GM18502 (cell line): ENCODE data around the gene ACP1.

ENCODE experiments used
- ATAC-seq: cut with Tn5 transposase; IDR thresholded peaks from one replicate; pipeline ENCODE4 v1.9.1; 2021; ENCODE audit warnings: mild to moderate bottlenecking; ENCODE audit not compliant: unreplicated experiment, poor library complexity

ACP1 gene

DNA sequence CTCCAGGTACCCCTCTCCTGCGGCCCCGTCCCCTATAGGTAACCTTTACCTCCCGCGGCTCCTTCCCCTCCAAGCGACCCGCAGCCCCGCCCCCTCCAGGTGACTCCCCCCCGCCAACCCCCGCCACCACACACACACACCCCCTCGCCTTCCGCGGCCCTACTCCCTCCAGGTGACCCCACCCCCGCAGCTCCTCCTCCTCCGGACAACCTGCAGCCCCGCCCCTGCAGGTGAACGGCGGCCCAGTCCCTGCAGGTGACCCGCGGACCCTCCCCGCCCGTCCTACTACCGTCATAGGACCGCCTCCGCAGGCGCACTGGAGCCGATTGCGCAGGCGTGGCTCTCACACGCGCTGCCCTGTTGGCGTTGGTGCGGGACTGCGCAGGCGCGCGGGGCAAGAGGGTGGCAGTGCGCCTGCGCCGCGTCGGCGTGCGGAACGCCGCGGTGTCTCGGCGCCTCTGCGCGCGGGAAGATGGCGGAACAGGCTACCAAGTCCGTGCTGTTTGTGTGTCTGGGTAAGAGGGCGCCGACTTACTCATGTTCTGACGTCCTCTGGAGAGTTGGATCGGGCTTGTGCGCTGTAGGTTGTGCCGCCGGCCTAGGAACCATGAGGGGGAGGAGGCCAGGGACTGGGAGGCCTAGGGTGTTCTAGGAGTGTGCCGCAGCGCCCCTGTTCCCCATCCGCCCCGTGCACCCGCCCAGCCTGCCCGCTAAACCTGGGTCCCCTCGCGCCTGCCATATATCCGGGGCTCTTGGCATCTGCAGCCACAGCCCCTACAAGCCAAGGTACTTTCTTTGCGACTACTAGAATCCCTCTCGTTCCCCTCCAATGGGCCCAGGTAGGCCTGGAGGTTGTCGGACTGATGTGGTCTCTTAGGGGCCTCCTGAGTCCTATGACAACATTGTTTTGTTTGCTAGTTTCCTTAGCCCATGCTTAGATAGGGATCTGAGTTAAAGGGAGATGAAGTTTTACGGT lies at the start of gene ACP1:
ACP1 (plus strand) TSS at position 455 of the 976 bp plus-strand sequence; CDS start at position 473, 18 bp downstream.
- ATAC-seq, result peak; percentile 86

DNA sequence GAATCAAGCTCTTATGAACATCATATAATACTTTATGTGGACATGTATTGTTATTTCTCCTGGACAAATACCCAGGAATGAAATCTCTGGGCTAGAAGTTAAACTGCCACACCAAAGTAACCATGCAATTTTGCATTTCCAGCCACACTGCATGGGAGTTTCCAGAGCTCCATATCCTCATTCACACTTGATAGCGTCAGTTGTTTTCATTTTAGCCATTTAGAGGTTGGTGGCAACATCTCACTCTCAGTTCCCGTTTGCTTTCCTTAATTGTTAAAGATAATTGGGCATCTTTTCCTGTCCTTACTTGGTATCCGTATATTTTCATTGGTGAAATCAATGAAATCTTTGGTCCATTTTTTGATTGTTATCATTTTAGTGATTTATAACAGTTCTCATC lies 48.7 kb upstream of the ACP1 start:
- ATAC-seq, result no peak

DNA sequence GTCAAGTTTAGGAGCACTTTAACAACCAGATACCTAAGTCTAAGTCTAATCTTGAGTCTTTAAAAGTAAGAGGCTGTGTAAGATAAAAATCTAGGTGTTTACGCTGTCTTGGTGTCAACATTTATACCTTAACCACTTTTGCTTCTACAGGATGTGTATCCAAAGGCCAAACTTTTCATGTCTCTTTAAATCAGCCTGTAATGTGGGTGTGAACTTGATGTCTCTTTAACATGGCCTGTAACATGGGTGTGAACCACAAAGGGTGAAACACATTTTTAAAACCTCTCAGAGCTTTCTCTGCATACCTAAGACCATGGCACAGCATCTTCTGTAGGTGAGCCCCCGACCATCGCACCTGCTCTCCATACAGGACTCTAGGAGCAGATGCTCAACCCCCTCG lies 41.3 kb upstream of the ACP1 start:
- ATAC-seq, result no peak

DNA sequence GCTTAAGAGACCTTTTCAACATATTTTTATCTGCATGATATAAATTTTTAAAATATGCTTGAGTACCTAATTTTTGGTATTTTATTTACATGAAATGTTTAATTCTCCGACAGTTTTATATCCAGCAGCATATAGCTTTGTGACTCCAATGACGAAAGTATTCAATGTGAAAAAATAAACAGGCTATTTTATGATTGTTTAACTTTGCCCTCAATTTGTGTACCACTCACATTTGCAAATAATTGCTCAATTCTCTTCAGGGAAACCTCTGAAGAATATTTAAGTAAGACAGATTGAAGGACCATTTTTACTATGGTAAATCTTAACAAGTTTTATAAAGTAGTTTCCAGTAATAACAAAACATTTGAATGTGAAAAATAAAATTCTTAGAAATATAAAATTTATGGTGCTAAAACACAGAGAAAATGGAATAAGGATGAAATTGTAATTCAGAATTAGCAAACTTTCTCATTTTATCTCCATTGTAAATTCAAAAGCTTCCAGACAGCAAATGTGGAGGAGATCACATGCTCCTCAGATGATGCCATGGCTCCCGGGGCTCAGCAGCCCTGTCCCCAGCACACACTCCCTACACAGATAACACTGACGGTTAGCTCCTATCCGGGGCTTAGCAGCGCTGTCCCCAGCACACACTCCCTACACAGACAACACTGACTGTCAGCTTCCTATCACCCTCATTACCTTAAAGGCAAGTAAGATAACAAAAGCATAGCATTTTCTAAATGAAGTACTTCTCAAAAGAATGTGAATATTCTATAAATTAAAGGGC lies 40.6 kb upstream of the ACP1 start:
- ATAC-seq, result no peak

DNA sequence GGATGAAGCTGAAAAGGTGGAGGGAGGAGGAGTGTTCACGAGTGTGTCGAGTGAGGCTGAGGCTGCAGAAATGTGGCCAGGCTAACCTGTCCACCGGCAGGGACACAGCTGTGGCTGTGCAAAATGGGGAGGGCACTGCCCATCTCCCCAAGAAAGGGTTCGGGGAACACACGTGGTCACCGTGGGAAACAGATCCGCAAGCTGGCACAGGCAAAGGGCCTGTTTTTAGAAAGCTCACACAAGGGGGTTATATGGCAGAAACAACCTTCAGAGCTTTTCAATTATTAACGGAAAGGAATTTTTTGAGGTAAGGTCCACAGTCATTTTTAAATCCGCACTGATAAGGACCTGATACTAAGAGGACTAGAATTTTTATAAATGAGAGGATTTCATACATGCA lies 36.6 kb upstream of the ACP1 start:
- no peak for ATAC-seq

DNA sequence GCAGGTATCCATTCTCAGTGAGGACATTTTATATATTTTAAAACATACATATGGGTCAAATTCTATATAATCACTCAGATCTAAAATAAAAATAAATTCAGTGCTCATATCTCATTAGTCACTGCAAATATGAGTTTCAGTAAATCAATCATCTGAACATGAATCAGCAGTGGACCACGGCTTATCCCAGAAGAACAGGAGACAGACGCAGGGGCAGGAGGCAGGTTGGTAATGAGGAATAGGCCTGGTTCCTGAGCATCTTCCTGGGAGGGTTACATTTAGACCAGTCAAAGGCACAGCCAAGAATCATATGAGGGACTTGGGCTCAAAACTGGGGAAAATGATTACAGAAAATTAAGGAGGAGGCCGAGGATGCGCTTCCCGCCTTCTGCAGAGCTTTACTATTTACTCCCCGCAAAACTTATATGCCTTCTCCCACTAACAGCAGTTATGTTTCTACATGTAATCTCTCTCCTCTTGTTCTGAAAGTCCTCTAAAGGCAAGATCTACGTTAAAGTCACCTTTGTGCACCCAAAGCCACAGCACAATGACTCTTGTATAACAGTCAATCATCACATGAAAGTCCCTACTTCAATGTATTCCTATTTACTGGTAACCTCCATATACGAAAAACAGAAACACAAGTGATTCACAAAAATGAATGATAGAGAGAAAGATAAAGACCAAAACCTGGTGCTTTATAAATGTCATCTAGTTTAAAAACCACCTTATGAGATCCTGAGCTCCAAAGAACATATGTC lies 36.0 kb upstream of the ACP1 start:
- no peak for ATAC-seq

DNA sequence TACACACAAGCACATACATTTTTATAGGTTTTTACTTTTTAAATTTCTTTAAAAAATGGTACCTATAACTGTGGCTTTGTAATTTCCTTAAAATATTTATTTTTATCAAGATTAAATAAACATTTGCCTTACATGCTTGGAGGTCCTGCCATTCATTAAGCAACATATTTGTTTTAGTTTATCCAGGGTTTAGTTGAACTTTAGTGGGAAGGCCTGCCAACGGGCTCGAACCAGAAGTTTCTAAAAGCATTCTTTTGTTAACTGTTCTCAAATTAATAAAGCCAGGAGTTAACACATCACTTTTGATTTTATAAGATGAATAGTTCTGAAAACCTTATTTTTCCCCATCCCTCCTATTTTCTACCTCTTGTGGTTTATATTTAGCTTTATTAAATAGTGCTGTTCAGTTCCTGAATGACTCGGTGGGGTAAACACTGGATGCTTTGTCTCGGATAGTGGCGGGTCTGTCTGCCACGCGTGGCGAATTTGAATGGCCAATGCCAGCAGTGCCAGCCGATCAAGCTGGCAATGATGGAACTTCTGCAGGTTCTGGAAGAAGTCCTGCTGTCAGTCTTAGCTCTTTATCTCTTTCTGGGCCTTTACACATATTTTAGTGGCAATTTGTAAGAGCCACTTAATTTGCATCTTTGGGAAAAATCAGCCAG lies 33.1 kb upstream of the ACP1 start:
- ATAC-seq, result no peak

DNA sequence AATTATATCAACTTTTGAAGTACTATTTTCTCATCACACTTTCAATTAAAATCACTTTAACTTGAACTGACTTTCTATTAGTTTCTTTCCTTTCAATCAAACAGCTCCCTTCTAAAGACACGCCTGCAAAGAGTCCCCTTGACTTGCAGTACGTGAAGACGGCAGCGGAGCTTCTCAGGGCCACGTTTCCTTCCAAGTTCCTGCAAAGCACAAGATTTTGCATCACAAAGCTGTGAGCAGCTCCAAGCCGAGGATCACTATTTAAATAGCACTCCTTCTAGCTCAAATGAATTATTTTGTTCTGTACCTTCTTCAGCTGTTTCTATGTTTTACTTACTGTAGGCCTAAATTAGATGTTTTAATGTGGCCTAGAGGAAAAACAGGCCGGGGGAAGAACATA lies 31.7 kb upstream of the ACP1 start:
- no peak for ATAC-seq

DNA sequence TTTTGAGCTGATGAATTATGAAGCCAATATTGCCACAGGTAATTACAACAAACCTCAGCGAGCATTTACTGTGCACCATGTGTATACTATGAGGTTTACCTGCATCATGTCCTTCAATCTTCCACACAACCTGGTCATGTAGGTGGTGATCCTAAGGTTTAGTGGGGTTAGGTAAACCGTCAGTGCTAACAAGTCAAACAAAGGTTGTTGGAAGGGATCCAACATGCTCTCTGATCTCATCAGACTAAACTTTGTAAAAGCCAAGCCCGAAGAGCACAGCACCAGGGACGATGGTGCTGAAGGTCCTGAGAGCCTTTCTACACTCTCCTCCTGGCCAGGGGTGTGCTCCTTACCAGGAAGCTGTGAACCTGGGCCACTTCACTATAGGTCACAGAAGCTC lies 30.3 kb upstream of the ACP1 start:
- no peak for ATAC-seq

DNA sequence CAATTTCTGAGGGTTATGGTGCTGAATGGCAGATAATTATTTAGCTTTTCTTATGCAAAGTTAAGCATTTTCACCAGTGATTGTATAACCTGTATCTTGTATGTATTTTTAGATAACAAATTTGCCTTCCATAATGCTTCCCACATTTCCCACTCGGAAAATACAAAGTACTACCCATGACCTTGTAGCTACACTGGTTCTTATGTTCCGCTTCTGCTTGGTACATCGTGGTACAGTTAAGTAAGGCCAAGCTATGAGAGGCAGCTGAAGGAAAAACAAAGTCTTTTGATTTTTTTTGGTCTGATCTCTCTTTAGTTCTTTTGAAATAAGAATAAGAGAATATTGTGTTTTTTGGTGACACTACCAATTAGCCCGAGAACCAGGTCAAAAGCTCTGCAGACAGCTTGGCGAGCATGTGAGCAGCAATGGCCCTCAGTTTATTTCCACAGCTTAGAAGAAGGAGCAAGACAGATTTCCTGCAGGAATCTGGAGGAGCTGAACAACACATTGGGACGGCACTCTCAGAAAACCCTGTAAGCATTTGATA lies 27.7 kb upstream of the ACP1 start:
- no peak for ATAC-seq

DNA sequence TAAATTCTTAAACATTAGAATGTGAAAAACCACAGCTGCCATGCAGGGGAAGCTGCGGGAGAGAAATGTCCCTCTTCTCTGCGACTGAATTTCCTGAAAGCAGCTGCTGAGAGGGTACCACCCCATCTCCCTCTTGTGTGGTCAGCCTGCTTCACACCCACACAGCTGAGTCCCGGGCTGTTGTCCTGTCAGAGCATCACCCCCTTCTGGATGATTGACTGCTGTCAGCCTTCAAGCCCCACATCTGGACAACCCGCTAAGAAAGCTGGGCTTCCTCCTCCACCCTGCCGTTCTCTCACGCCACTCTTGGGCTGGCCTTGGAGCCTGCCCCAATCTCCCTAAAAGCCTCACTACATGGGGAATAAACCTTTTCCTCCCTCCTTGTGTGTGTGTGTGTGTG lies 26.9 kb upstream of the ACP1 start:
- ATAC-seq, result no peak

DNA sequence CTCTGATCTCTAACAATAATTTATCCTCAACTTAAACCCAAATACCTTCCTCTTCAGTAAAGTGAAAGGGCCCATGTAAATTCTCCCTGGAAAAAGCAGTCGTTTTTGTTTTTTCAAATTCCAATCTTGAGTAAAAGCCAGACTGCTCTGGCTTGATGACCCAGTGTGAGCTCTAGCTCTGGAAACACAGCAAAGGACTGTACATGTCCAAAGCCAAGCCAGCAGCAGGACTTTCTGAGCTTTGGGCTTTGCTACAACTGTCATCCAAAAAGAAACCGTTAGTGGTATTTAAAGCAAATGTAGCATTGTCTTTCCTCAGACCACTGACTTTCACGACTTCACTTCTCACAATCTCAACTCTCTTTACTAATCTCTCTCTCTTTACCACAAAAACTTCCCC lies 26.3 kb upstream of the ACP1 start:
- ATAC-seq, result no peak

DNA sequence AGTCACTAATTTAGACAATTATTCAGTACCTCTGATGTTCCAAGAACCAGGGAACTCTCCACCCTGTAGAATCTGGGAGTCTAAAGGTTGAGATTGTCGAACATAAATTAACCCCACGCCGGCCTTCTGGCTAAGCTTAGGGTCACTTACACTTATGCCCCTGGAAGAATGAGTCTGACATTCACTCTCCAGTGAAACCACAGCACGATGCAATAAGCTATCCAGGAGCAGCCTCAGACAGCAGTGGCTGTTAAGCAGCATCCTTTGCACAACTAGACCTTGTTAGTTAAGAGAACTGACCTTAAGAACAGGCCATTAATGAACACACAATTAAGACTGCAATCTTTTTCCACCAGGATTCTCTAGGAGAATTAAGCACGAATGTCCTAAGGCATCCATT lies 25.9 kb upstream of the ACP1 start:
- ATAC-seq, result no peak

DNA sequence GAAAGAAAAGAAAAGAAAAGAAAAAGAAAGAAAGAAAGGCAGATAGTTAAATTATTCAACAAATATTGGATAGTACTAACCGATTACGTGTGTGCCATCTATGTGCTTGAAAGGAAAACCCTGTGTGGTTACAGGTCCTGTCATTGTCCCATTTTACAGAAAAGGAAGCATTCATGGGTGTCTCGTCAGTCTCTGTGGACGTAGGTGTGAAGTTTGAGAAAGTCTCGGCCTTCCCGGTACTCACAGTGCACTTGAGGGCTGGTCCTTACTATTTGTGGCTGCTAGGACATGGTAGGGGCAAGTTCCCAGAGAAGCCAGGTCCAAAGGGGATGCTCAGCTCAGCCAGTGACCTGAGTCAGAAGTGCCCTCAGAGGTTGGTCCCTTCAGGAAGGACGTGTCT lies 20.2 kb upstream of the ACP1 start:
- ATAC-seq, result no peak

DNA sequence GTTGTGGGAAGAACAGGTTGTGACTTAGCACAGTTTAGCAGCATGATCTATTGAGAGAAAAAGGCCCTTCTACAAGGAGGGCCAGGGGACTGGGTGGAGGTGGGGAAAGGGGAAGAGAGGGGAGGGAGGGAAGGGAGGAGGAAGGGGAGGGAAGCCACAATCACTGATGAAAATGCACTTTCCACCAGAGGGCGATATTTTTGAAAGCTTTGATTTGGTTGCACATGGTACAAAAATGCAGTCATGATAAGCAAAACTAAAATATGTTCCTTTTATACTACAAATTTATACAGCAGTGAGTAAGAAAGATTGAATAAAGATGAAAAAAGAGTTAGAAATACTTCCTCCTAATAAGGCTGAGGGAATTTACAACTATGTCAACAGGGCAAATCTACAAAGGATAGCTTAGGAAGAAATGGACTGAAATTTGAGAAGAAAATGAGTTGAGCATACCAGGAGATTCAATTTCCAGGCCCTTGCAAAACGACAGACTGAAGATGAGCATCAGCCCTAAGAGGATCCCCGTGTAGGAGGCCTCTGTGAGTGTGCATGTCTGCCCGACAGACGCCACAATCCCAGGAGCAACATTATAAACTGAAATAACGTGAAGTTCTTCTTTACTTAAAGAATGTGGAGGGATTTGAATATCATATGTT lies 18.1 kb upstream of the ACP1 start:
- ATAC-seq, result no peak

DNA sequence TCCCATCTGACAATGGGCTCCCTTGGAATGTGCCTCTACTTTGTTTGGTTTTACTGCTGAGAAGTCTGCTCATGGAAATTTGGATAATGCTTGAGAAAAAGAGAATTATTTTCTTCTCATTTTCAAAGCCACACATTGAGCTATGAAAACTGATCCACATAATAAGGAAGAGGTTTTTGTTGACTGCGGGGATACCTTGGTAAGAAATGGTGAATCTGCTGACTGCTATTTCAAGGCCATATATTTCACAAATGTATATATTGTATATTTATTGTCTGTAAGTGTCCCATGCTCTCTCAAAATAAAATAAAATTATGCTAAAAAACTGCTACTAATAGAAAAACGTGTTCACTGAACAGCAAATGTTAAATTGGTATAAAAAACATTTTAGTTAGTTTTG lies 16.0 kb upstream of the ACP1 start:
- ATAC-seq, result no peak

DNA sequence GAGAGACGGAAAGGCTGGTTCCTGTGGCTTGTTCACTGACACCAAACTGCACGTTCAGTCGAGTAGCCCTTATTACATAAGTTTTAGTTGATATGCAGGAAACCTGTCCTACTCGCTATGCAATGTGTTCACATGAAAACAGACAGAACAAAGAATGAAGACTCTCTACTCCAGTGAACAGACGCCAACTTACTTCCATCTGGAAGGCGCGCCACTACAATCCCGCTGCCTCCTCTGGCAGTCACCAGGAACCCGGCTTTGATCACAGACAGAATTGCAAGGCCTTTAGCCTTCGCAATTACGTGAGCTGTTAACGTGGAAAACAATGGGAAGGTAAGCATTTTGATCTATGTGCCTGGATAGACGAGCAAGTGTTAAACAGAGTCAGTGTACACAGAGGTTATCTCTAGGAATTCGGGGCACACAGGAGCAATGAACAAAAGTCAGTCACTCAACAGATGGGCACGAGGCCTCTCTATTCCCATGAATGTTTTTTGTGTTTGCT lies 15.2 kb upstream of the ACP1 start:
- ATAC-seq, result no peak

DNA sequence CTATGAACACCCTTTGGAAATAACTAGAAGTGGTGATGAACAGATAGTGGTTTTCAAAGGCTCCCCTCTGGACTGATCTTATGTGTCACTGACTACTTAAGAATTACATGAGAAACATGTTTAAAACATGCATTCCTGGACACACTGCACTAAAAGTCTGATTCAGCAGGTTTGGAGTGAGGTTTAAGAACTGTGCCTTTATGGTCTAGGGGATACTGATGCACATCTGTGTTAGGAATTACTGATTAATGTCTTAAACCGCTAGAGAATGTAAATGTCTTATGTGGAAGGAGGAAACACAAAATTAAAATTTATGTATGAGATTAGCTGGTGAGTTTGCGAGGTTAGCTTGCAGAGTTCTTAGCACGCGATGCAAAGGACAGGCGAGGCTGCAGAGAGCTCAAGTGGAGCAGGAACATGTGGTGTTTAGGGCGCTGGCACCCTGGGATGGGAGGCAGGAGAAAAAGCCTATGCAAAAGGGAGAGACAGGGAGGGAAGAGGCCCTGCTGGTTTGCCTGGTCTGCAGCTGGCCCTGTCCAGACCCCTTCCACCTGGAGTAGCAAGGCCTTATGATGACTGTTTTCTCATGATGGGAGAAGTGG lies 12.6 kb upstream of the ACP1 start:
- ATAC-seq, result no peak

DNA sequence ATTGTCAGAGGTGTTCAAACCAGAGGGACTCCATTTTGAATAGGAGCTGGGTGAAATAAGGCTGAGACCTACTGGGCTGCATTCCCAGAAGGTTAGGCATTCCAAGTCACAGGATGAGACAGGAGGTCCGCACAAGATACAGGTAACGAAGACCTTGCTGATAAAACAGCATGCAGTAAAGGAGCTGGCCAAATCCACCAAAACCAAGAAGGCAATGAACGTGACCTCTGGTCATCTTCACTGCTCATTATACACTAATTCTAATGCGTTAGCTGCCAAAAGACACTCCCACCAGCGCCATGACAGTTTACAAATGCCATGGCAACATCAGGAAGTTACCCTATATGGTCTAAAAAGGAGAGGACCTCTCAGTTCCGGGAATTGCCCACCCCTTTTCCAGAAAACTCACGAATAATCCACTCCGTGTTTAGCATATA lies 11.5 kb upstream of the ACP1 start:
- no peak for ATAC-seq
